ENCODE results near the gene ANGPTL7. TPM values are rescaled to one million over a fixed set of nuclear protein-coding genes. Genes with fewer than 3 reads are reported as not detected.

ANGPTL7 gene
- total RNA-seq, 2 experiments from 2014 or later = not detected

- H3K4me3 Mint-ChIP-seq = no peak overlapping the region
- CTCF ChIA-PET = interaction anchor here (1.0 to 3.0 kb wide), 2 partner anchors 44 to 161 kb away, joined by 4 to 12 read pairs; no protein-coding TSS in a partner anchor
- intact Hi-C loops (cut with micrococcal nuclease) = no loop called here
Measured at GRCh38 chr1:11198257-11198656, 9.1 kb downstream of the ANGPTL7 start.

GRCh38 chr1:11198851-11199594 lies 9.9 kb downstream of the ANGPTL7 start:
- Mint-ChIP-seq H3K4me3 (no peak overlapping the region), H3K36me3 (ENCODE audit: low read depth) (peaks cover 31% of the 10 kb centered on the region), H3K4me1 (ENCODE audit: low read depth) (no peaks in the 10 kb centered on the region), H3K9me3 (no peaks in the 10 kb centered on the region), H3K27ac (no peak overlapping the region), H3K27me3 (no peaks in the 10 kb centered on the region)
- intact Hi-C loops (cut with micrococcal nuclease) = no loop called here
- TF ChIP-seq CTCF (IDR thresholded peaks at IDR 0.05) = no peak
- ATAC-seq (no peak), DNase-seq (no peak)
- ChIA-PET POLR2A (no interaction called here), CTCF (interaction anchor here (3.0 kb wide), 1 partner anchor 161 kb away, joined by 12 read pairs; no protein-coding TSS in a partner anchor)

More at GRCh38 chr1:11198257-11198656, 9.1 kb downstream of the ANGPTL7 start:
- POLR2A ChIA-PET = no interaction called here
- ATAC-seq (no peak), DNase-seq (no peak)
- no peaks in the 10 kb centered on the region for H3K27me3 Mint-ChIP-seq
- no peak overlapping the region for H3K27ac Mint-ChIP-seq
- no peaks in the 10 kb centered on the region for H3K9me3 Mint-ChIP-seq
- H3K36me3 Mint-ChIP-seq (ENCODE audit: low read depth) = peaks cover 26% of the 10 kb centered on the region
- no peaks in the 10 kb centered on the region for H3K4me1 Mint-ChIP-seq (ENCODE audit: low read depth)
- TF ChIP-seq CTCF (IDR thresholded peaks at IDR 0.05) = no peak

DNA sequence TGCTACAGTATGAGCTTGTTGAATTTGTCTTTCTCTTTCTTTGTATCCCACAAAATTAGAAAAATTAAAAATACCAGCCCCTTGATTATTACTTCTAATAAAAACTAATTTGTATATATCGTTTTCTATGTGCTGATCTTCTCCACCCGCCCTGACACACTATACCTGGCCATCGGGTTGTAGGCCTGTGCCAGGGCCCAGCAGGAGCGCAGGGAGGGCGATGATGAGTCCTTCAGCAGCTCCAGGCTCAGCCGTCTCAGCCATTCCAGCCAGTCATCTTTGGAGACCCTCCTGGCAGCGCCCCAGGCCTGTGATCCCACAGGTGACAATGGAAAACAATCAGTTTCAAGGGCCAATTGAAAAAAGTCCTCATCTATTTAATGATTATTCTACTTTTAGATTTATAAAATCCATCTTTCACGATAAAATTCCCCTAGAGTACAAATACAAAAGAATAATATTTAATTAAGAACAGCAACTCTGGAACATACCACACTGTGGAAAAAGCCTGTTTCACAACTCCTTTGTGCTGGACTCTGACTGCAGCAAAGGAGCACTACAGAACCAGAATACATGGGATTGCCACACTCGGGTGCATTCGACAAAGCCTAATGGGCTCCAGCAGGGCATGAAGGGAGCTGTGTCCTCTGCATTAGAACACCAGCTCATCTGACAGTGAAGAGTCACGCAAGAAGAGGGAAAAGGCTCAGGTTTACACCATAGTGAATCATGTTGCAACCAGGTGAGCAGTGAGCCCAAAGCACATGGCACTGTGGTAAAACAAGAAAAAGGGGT lies 15.4 kb downstream of the ANGPTL7 start:
- H3K4me3 Mint-ChIP-seq = no peak overlapping the region
- ChIA-PET CTCF (no interaction called here), POLR2A (no interaction called here)
- peaks cover 18% of the 10 kb centered on the region for H3K36me3 Mint-ChIP-seq (ENCODE audit: low read depth)
- H3K9me3 Mint-ChIP-seq = no peaks in the 10 kb centered on the region
- H3K27ac Mint-ChIP-seq = no peak overlapping the region
- no peak for ATAC-seq
- TF ChIP-seq CTCF (IDR thresholded peaks at IDR 0.05) = no peak
- H3K27me3 Mint-ChIP-seq = no peaks in the 10 kb centered on the region
- intact Hi-C loops (cut with micrococcal nuclease) = no loop called here
- no peak for DNase-seq
- no peaks in the 10 kb centered on the region for H3K4me1 Mint-ChIP-seq (ENCODE audit: low read depth)

- Mint-ChIP-seq H3K4me3 (no peak overlapping the region), H3K27ac (no peak overlapping the region), H3K27me3 (no peaks in the 10 kb centered on the region), H3K36me3 (ENCODE audit: low read depth) (peaks cover 25% of the 10 kb centered on the region), H3K4me1 (ENCODE audit: low read depth) (no peaks in the 10 kb centered on the region), H3K9me3 (no peaks in the 10 kb centered on the region)
- intact Hi-C loops (cut with micrococcal nuclease) = no loop called here
- DNase-seq (no peak), ATAC-seq (no peak)
- ChIA-PET POLR2A (interaction anchor here (0.9 kb wide), 1 partner anchor 101 kb away, joined by 3 read pairs; no protein-coding TSS in a partner anchor), CTCF (interaction anchor here (1.0 to 1.4 kb wide), 3 partner anchors 9 to 171 kb away, joined by 3 to 4 read pairs (median 3); partner anchors contain the start of gene MTOR)
- no peak for TF ChIP-seq CTCF (IDR thresholded peaks at IDR 0.05)
Measured at GRCh38 chr1:11207898-11208611, 18.9 kb downstream of the ANGPTL7 start.

Data from activated CD8-positive, alpha-beta T cell treated with anti-CD3 and anti-CD28 coated beads for 36 hours (primary cell).